Endothelial cell of umbilical vein (primary cell): ENCODE results near the gene EEIG1. TPM values are rescaled to one million over a fixed set of nuclear protein-coding genes. Genes with fewer than 3 reads are reported as not detected.

Source experiments
- BruUV-seq: library from RNA; stranded (reverse); fragments of 400-500 nt; replicated peaks from 2 replicates; lab custom pipeline; 2021; lab: Mats Ljungman, UMichigan
- CTCF ChIA-PET: fragments of 300-600, 350-600 bp; sonication (Branson Sonifier 250); formaldehyde crosslinking; loops from one replicate; lab custom pipeline; 2021; ENCODE audit warnings: antibody characterized with exemption, inconsistent platforms; lab: Charles Lee
- POLR2A ChIA-PET: fragments of 300-600, 350-600 bp; sonication (Branson Sonifier 250); formaldehyde crosslinking; loops from one replicate; lab custom pipeline; 2021; ENCODE audit warnings: antibody characterized with exemption, inconsistent platforms; lab: Charles Lee
- DNase-seq: peaks from one replicate; pipeline ENCODE4 v3.0.0-alpha.2; 2011; ENCODE audit warnings: low read depth, low spot score
- FAIRE-seq: peaks from 2 replicates; lab custom pipeline; 2011; peaks lifted over from hg19 to GRCh38; lab: Jason Lieb, UNC
- H2AFZ ChIP-seq: 2 replicates; pipeline ENCODE4 v1.6.0; 2012; ENCODE audit warnings: low read depth, low read length, control low read depth, inconsistent platforms
- H3K27ac ChIP-seq: 2 replicates; pipeline ENCODE4 v1.5.1; 2011; ENCODE audit warnings: low read depth, mild to moderate bottlenecking, control low read depth, low read length, moderate library complexity; ENCODE audit not compliant: insufficient read depth
- H3K27me3 ChIP-seq, 2 experiments: 2 replicates each; pipeline versions ENCODE4 v1.6.0 to v1.6.1; 2011; ENCODE audit warnings: low read length in 2 of 2, mixed read lengths in 1 of 2; ENCODE audit not compliant: control insufficient read depth in 2 of 2, insufficient read depth in 2 of 2
- H3K36me3 ChIP-seq, 2 experiments: 2 replicates in 1 of 2; 3 replicates in 1 of 2; pipeline ENCODE4 v1.5.1; 2011; ENCODE audit warnings: low read length in 2 of 2, mild to moderate bottlenecking in 1 of 2, moderate library complexity in 1 of 2; ENCODE audit not compliant: control insufficient read depth in 2 of 2, insufficient read depth in 2 of 2; ENCODE audit errors: extremely low read depth in 1 of 2
- H3K4me1 ChIP-seq: 3 replicates; pipeline ENCODE4 v1.5.1; 2011; ENCODE audit warnings: mild to moderate bottlenecking, low read length; ENCODE audit not compliant: control insufficient read depth, insufficient read depth; ENCODE audit errors: extremely low read depth
- H3K4me2 ChIP-seq: 2 replicates; pipeline ENCODE4 v1.6.1; 2011; ENCODE audit warnings: low read length, control low read depth, mixed read lengths; ENCODE audit not compliant: insufficient read depth
- H3K4me3 ChIP-seq, 3 experiments: fragments of 200-600 bp in 1 of 3; sonication (generic), shearing (Covaris generic) in 1 of 3; replicated peaks in 1 of 3; 2 replicates each; pipeline ENCODE4 v1.5.1; 2011 to 2016; ENCODE audit warnings: control low read depth in 3 of 3, low read length in 3 of 3, mild to moderate bottlenecking in 2 of 3, inconsistent platforms in 1 of 3, low read depth in 1 of 3, moderate library complexity in 1 of 3; ENCODE audit not compliant: insufficient read depth in 1 of 3
- H3K79me2 ChIP-seq: 2 replicates; pipeline ENCODE4 v1.6.0; 2012; ENCODE audit warnings: low read length, inconsistent platforms; ENCODE audit not compliant: control insufficient read depth, insufficient read depth
- H3K9ac ChIP-seq: replicated peaks from 2 replicates; pipeline ENCODE3; 2011; ENCODE audit warnings: low read length, control low read depth; ENCODE audit not compliant: insufficient read depth; ENCODE audit errors: extremely low read depth
- H3K9me1 ChIP-seq: replicated peaks from 3 replicates; pipeline ENCODE4 v1.6.0; 2011; ENCODE audit warnings: mild to moderate bottlenecking, low read length; ENCODE audit not compliant: control insufficient read depth, insufficient read depth; ENCODE audit errors: extremely low read depth
- H3K9me3 ChIP-seq: replicated peaks from 2 replicates; pipeline ENCODE4 v1.5.1; 2012; ENCODE audit warnings: low read length, inconsistent platforms; ENCODE audit not compliant: control insufficient read depth, insufficient read depth
- H4K20me1 ChIP-seq: replicated peaks from 2 replicates; pipeline ENCODE3; 2011; ENCODE audit warnings: mild to moderate bottlenecking, low read length; ENCODE audit not compliant: control insufficient read depth, insufficient read depth; ENCODE audit errors: extremely low read depth
- CTCF ChIP-seq, 2 donors: IDR thresholded peaks; 1 replicate in 1 of 2; 2 replicates in 1 of 2; pipeline ENCODE4 v1.5.1; 2011; ENCODE audit warnings: low read length in 2 of 2, mild to moderate bottlenecking in 2 of 2, moderate library complexity in 2 of 2, control low read depth in 1 of 2, inconsistent platforms in 1 of 2, low read depth in 1 of 2; ENCODE audit not compliant: insufficient read depth in 1 of 2; ENCODE audit errors: extremely low read depth in 1 of 2
- EZH2 ChIP-seq: IDR thresholded peaks from 2 replicates; pipeline ENCODE4 v1.6.1; 2012; ENCODE audit warnings: borderline replicate concordance, low read depth, mild to moderate bottlenecking, moderate library complexity, low read length, inconsistent platforms; ENCODE audit not compliant: severe bottlenecking
- FOS ChIP-seq: IDR thresholded peaks from 2 replicates; pipeline ENCODE4 v1.6.1; 2011; ENCODE audit warnings: mild to moderate bottlenecking, low read length, moderate library complexity, borderline replicate concordance; ENCODE audit not compliant: insufficient read depth
- GATA2 ChIP-seq: IDR thresholded peaks from 2 replicates; pipeline ENCODE4 v1.7.0; 2011; ENCODE audit warnings: low read depth, mild to moderate bottlenecking, moderate library complexity, mixed read lengths, low read length; ENCODE audit not compliant: insufficient read length, insufficient read depth
- JUN ChIP-seq: IDR thresholded peaks from 2 replicates; pipeline ENCODE4 v1.6.1; 2011; ENCODE audit warnings: borderline replicate concordance, low read depth; ENCODE audit not compliant: insufficient read length, insufficient read depth
- MAX ChIP-seq: IDR thresholded peaks from 2 replicates; pipeline ENCODE4 v1.6.1; 2011; ENCODE audit not compliant: insufficient read depth, insufficient read length
- MYC ChIP-seq: IDR thresholded peaks from one replicate; pipeline ENCODE4 v1.6.1; 2011; ENCODE audit warnings: mild to moderate bottlenecking, low read depth, low read length
- POLR2A ChIP-seq: IDR thresholded peaks from 2 replicates; pipeline ENCODE4 v1.6.1; 2012; ENCODE audit warnings: low read depth, mild to moderate bottlenecking, control low read depth, low read length
- POLR2AphosphoS5 ChIP-seq: IDR thresholded peaks from 2 replicates; pipeline ENCODE4 v1.6.1; 2012; ENCODE audit warnings: low read depth, mild to moderate bottlenecking, control low read depth, low read length, moderate library complexity; ENCODE audit not compliant: insufficient read depth
- dilution Hi-C: fragments of 300-500 bp; cut with MboI; formaldehyde crosslinking; loops from one replicate; pipeline ENCODE4 v1.15.0; 2019; ENCODE audit warnings: low sequenced_read_pairs; ENCODE audit not compliant: extremely low pct_ligation_motif_present
- intact Hi-C: fragments of 100-400 bp; cut with micrococcal nuclease; formaldehyde crosslinking; loops from one replicate; pipeline ENCODE4 v1.10.0; 2022
- polyA plus RNA-seq, 4 experiments: library from polyadenylated mRNA; depleted of rRNA in 3 of 4; stranded (reverse) in 3 of 4; unstranded in 1 of 4; fragments of >200 nt; gene quantifications; 2 replicates each; pipeline versions ENCODE4 v1.2.1 to v1.2.3, GENCODE V29; 2011 to 2012; ENCODE audit warnings: missing spikeins in 1 of 4
- total RNA-seq: library from RNA; stranded (reverse); gene quantifications from 2 replicates; pipeline ENCODE4 v1.2.3, GENCODE V29; 2021

The EEIG1 gene
- total and polyA plus RNA-seq, 2 donors (not counting 3 experiments of a cell fraction or from before 2014, with no cell fraction given), result 8.4 to 19.0 TPM

- H3K4me1 ChIP-seq, result peaks cover 8% of the 10 kb centered on the region
- H3K4me2 ChIP-seq, result no peak overlapping the region
- H3K4me3 ChIP-seq, result no peak overlapping the region
- no peak overlapping the region for H3K9ac ChIP-seq
- H2AFZ ChIP-seq, result no peak overlapping the region
- DNase-seq (no peak), FAIRE-seq (no peak)
- no TSS peak for BruUV-seq
- peaks cover 2% of the 10 kb centered on the region for H3K79me2 ChIP-seq
- ChIA-PET CTCF (interaction anchor here (1.5 to 1.8 kb wide), 2 partner anchors 10 to 21 kb away, joined by 3 to 4 read pairs; no protein-coding TSS in a partner anchor), POLR2A (no interaction called here)
- TF ChIP-seq MAX, result no peak
- TF ChIP-seq FOS, result no peak
- no peak for TF ChIP-seq EZH2
- no peak for TF ChIP-seq POLR2AphosphoS5
- TF ChIP-seq CTCF (IDR thresholded peaks at IDR 0.05; ENCODE audit: extremely low read depth in 1 of 2, insufficient read depth in 1 of 2, low read depth in 1 of 2, low read length in 2 of 2), result no peak
- TF ChIP-seq GATA2, result no peak
- no peak for TF ChIP-seq MYC
- no peak for TF ChIP-seq JUN
- no peak for TF ChIP-seq POLR2A
- H3K9me3 ChIP-seq, result no peaks in the 10 kb centered on the region
- H3K9me1 ChIP-seq, result no peaks in the 10 kb centered on the region
- no peaks in the 10 kb centered on the region for H3K36me3 ChIP-seq
- no peaks in the 10 kb centered on the region for H4K20me1 ChIP-seq
- H3K27me3 ChIP-seq, result no peaks in the 10 kb centered on the region
- dilution Hi-C loops (no loop called here), intact Hi-C loops (no loop called here)
- H3K27ac ChIP-seq, result no peak overlapping the region
Observed at GRCh38 chr9:127963041-127963358, 17.8 kb downstream of the EEIG1 start.
